SK-N-MC (cell line): ENCODE measurements around the gene RNF166.

Experiments
- EZH2 ChIP-seq: fragments of 200-600 bp; sonication (generic); IDR thresholded peaks from one replicate; pipeline ENCODE4 v1.6.1; 2017; ENCODE audit warnings: antibody characterized with exemption
- POLR2AphosphoS5 ChIP-seq: IDR thresholded peaks from 2 replicates; pipeline ENCODE4 v1.6.1; 2012; ENCODE audit warnings: mild to moderate bottlenecking, low read depth, low read length, borderline replicate concordance

DNA sequence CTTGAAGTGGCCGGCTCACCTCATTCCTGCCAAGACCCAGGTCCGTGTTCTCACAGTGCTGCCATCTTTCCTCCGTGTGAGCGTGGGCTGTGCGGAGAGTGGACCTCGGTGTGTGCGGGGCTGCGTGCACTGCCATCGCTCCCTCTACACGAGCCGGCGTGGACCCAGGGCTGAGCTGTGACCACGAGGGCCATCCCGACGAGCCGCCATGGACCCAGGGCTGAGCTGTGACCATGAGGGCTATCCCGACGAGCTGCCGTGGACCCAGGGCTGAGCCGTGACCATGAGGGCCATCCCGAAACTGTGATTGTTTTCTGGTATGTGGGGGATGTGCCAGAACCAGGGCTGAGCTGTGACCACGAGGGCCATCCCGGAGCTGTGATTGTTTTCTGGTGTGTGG is 34.4 kb downstream of the RNF166 start:
- TF ChIP-seq EZH2 = no peak
- no peak for TF ChIP-seq POLR2AphosphoS5
